B cell (primary cell): ENCODE results near the gene NOXA1.

Experiments used
- EZH2 ChIP-seq: IDR thresholded peaks from 2 replicates; pipeline ENCODE4 v1.6.1; 2012; ENCODE audit warnings: borderline replicate concordance, low read depth, mild to moderate bottlenecking, moderate library complexity, low read length; ENCODE audit not compliant: insufficient read depth, poor library complexity, severe bottlenecking
- TF ChIP-seq, protein P1 (sequence below): fragments of 200-600 bp; IDR thresholded peaks from one replicate; pipeline ENCODE4 v1.8.0; 2022; ENCODE audit warnings: antibody characterized with exemption, mild to moderate bottlenecking

DNA sequence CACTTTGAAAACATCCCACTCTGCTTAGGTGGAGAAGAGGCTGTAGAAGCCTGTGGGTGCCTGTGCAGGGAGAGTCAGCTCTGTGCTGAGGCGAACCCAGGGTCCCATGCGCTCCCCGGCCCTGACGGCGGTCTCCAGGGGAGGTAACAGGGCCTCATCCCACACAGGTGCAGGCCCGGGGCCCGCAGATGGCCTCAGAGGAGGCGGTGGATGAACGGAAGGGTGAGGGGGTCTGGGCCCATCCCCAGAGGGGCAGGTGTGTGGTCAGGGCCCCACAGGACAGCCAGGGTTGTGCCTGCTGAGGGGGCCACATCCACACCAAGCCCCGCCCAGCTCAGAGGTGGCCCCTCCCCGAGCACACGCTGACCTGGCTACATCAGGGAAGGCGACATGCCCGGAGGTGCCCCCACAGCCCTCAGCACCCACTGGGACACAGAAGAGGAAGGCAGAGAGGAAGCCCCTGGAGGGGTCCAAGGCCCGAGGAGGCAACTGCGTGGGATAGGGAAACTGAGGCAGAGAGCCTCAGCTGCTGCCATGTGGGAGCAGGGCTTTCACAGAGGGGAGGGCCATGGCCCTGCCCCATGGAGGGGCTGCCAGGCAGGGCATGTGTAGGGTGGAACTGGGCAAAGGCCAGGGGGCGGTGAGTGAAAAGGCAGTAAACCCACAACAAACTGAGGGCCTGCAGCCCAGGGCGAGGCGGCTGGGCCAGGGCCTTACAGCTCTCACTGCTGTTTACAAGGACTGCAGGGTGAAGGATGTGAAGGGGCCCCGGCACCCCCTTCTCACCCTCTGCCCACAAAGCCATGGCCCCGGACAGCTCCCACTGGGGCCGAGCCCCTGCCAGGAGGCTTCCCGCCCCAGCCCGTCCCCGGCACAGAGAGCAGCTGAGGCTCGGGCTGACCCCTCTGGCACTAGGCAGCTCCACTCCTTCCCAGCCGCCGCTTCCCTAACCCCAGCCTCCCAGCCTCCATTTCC, 29.7 kb upstream of the NOXA1 start:
- TF ChIP-seq EZH2: no peak
- TF ChIP-seq, protein P1, sequence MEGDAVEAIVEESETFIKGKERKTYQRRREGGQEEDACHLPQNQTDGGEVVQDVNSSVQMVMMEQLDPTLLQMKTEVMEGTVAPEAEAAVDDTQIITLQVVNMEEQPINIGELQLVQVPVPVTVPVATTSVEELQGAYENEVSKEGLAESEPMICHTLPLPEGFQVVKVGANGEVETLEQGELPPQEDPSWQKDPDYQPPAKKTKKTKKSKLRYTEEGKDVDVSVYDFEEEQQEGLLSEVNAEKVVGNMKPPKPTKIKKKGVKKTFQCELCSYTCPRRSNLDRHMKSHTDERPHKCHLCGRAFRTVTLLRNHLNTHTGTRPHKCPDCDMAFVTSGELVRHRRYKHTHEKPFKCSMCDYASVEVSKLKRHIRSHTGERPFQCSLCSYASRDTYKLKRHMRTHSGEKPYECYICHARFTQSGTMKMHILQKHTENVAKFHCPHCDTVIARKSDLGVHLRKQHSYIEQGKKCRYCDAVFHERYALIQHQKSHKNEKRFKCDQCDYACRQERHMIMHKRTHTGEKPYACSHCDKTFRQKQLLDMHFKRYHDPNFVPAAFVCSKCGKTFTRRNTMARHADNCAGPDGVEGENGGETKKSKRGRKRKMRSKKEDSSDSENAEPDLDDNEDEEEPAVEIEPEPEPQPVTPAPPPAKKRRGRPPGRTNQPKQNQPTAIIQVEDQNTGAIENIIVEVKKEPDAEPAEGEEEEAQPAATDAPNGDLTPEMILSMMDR: no peak
